Spleen (tissue), 7 donors: Measurements from ENCODE around the gene SMPX.

Source experiments
- POLR2A ChIP-seq, 3 donors: fragments of 450-650 bp; IDR thresholded peaks; one replicate each; pipeline ENCODE4 v1.5.1; 2017; ENCODE audit warnings: antibody characterized with exemption in 3 of 3, mild to moderate bottlenecking in 1 of 3
- POLR2AphosphoS5 ChIP-seq, 3 donors: sonication (generic); formaldehyde crosslinking; IDR thresholded peaks; one replicate each; pipeline ENCODE4 v1.5.1; 2017; ENCODE audit warnings: antibody characterized with exemption in 3 of 3
- TF ChIP-seq, protein P1 (sequence below), 11 experiments: fragments of 200-600 bp in 7 of 11; fragments of 450-650 bp in 4 of 11; sonication (generic) in 4 of 11; IDR thresholded peaks in 8 of 11; conservative IDR thresholded peaks in 3 of 11; 1 replicate in 7 of 11; 2 replicates in 4 of 11; pipeline versions ENCODE4 v1.4.0 to v1.8.0; 2016 to 2021; ENCODE audit warnings: antibody characterized with exemption in 11 of 11, inconsistent platforms in 4 of 11, mild to moderate bottlenecking in 1 of 11
- donor health status: DM: no; HTN: no; CAD: no; lungs with moderate emphysema.
- donor health status: DM: no; HTN: no; CAD: no.
- donor health status: DM: no; HTN: no; CAD: no.

DNA sequence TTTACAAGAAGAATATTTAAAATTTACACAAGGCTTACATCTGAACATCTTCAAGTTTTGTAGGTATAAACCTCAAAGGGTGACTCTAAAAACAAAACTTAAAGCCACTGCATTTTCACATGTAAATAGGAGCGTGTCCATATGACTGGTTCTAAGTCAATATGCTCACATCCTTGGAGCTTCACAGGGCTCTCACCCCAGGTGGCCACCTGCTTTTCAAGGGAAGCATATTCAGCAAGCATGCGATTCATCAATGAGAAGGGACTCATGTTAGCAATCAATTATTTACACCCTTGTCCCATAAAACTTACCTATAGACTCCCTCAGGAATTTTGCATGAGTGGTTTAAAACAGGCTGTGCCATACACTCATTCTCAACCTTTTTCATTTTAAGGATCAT, 82.0 kb downstream of the SMPX start:
- TF ChIP-seq POLR2A (IDR thresholded peaks at IDR 0.05) (no peak), POLR2AphosphoS5 (IDR thresholded peaks at IDR 0.05) (no peak)
- TF ChIP-seq, protein P1, sequence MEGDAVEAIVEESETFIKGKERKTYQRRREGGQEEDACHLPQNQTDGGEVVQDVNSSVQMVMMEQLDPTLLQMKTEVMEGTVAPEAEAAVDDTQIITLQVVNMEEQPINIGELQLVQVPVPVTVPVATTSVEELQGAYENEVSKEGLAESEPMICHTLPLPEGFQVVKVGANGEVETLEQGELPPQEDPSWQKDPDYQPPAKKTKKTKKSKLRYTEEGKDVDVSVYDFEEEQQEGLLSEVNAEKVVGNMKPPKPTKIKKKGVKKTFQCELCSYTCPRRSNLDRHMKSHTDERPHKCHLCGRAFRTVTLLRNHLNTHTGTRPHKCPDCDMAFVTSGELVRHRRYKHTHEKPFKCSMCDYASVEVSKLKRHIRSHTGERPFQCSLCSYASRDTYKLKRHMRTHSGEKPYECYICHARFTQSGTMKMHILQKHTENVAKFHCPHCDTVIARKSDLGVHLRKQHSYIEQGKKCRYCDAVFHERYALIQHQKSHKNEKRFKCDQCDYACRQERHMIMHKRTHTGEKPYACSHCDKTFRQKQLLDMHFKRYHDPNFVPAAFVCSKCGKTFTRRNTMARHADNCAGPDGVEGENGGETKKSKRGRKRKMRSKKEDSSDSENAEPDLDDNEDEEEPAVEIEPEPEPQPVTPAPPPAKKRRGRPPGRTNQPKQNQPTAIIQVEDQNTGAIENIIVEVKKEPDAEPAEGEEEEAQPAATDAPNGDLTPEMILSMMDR (IDR thresholded peaks at IDR 0.05 in 8 of 11, conservative IDR thresholded peaks at IDR 0.05 in 3 of 11) = no peak
